Measurements from ENCODE around the gene PWP2.
"Not testable (repeated sequence)": the region's sequence is repeated elsewhere in the genome, so short reads cannot be mapped to it uniquely, and the experiment has no call there.

Gene PWP2

DNA sequence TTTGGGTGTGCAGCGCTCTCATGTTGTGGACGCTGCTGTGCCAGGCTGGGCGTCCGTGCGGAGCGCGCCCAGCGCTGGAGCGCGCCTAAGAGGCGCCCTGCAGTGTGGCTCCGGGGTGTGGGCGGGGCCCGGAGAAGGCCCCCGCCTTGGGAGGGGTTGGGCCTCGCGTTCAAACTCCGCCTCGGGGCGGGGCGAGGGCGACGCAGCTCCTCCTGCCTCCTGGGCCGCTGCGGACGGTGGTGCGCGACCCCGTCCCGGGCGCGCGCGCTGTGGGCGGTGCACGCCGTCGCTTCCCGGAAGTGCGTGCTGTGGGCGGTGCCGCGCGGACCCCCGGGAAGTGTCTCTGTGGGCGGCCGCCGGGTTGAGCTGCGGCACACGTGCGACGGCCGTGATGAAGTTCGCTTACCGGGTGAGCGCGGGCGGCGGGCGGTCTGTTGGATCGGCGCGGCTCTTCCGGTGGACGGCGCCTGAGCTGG, at the start of gene PWP2:
TSS of gene PWP2 (plus strand) at position 374 of the 476 bp plus-strand sequence. CDS start at position 392, 18 bp downstream.
- not testable (repeated sequence) for DNase-seq

GRCh38 chr21:44057960-44058651, 49.1 kb upstream of the PWP2 start:
- DNase-seq: no peak

- no peak for DNase-seq
These were observed 48.6 kb upstream of the PWP2 start for GRCh38 chr21:44058652-44058964.

GRCh38 chr21:44058981-44059380, 48.2 kb upstream of the PWP2 start:
- DNase-seq: no peak

DNA sequence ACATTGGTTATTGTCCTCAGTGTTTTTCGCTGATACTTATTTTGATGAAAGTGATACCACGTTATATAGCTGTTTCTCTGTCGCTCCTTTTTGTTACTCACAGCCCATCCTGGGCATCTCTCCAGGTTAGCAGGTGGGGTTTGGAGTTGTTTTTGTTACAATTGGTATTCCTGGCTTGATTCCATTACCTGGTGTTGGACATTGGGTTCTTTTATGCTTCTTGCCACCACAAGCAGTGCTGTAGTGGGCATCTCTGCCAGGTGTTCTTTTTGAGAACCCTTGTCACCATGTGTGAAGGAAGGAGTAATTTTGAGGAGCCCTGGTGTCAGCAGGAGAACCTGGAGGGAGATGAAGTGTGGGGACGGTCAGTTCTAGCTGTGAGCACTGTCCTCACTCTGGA, 47.5 kb upstream of the PWP2 start:
- no peak for DNase-seq

GRCh38 chr21:44062380-44062779, 44.8 kb upstream of the PWP2 start:
- DNase-seq: no peak

GRCh38 chr21:44063151-44063912, 43.9 kb upstream of the PWP2 start:
- DNase-seq: no peak

GRCh38 chr21:44064852-44065403, 42.3 kb upstream of the PWP2 start:
- no peak for DNase-seq

- DNase-seq: no peak
These were observed 41.8 kb upstream of the PWP2 start for GRCh38 chr21:44065428-44065827.

DNA sequence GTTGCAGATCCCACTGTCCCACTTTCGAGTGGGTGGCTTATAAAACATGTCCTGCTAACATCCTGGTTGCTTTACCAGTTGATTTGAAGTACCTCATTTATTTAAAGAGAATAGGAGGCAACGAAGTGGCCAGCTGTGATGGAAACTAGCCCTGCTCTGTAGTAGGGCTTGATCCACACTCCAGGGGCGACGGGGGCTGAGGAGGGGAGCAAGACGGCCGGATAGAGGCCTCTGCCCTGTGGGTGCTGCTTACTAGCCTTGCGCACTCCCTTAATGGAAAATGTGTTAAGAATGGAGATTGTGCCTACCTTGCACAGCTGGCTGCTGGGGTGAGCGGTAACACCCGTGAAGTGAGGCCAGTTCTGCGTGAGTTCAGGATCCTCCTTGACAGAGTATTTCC, 41.1 kb upstream of the PWP2 start:
- DNase-seq: no peak

GRCh38 chr21:44067011-44067839, 40.0 kb upstream of the PWP2 start:
- DNase-seq: no peak

GRCh38 chr21:44070391-44070790, 36.8 kb upstream of the PWP2 start:
- no peak for DNase-seq

GRCh38 chr21:44071359-44072104, 35.7 kb upstream of the PWP2 start:
- DNase-seq: no peak

DNA sequence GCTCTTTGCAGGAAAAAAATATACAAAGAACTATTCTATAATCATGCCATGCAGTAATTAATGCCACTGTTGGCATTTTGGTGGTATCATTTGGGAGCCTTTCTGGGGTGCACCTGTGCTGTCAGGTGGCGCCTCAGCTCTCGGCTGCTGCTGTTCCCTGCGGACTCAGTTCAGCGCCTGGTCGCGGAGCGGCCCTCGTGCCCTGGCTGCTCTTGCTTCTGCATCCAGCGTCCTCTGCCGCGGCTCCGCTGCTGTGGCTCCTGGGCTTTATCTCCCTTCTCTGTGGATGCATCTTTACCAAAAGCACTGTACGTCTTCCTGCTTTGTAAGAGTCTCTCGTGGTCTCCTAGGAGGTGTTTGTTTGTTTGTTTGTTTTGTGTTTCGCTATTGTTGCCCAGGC, 35.1 kb upstream of the PWP2 start:
- no peak for DNase-seq

DNA sequence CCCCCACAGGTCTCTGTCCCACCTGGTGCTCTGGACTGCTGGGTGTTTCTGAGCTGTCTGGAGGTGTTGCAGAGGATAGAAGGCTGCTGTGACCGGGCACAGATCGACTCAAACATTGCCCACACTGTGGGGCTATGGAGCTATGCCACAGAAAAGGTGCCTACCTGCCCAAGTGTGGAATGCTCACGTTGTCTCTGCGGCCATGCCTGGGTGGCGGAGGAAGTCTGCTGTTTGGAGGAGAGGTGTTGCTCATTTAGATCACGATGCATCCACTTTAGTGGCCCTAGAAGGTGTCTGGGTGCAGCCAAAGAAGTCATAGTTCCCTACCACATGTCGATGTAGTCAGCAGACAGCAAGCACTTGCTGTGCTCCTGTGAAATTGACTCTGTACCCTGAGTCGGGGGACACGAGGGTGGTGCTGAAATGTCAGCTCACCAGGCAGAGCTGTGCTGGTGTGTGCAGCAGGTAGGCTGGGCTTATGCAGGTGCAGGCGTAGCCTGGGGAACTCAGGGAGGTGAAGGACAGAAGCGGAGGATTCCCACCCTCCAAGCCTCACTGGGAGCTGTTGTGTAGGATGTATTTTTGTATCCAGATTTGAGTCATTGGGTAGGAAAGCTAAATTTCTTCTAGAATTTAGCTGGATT, 32.8 kb upstream of the PWP2 start:
- no peak for DNase-seq

DNA sequence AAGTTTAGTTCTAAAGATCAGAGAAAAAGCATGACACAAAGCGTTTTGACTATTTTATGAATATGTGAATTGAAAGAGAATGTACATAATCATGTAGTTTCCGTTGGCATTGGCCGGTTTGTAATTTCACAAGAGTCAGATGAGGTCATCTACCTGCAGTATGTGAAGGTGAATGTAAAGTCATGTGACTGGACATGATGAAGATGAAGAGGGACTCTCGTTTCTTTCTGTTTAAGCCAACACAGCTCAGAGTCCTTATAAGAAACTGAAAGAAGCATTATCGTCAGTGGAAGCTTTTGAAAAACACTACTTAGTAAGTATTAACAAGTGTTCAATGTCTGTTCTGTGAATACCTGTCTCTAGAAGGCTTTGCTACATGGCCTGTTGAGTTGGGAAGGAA, 30.9 kb upstream of the PWP2 start:
- no peak for DNase-seq

DNA sequence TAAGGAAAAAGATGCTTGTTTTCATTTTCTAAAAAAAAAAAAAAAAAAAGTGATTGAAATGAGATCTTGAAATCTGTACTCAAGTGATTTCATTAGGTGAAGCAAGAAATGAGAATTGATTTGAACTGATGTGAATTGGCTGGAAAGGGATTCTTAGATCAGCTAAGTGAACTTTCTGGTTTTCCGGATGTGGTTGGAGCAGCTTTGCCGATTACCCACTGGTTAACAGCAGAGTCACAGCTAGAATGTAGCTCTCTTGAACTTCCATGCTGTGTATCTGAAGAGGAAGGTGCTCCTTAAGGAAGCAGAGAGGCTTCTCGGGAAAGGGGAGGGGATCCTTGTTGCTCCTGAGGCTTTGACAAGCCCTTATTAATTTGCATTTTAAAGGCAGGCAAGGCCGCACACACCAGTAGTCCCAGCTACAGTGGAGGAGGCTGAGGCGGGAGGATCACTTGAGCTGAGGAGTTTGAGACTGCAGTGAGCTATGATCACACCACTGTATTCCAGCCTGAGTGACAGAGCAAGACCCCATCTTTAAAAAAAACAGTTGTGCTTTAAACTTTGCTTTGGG, 28.7 kb upstream of the PWP2 start:
- DNase-seq: no peak

GRCh38 chr21:44079446-44079845, 27.8 kb upstream of the PWP2 start:
- no peak for DNase-seq

DNA sequence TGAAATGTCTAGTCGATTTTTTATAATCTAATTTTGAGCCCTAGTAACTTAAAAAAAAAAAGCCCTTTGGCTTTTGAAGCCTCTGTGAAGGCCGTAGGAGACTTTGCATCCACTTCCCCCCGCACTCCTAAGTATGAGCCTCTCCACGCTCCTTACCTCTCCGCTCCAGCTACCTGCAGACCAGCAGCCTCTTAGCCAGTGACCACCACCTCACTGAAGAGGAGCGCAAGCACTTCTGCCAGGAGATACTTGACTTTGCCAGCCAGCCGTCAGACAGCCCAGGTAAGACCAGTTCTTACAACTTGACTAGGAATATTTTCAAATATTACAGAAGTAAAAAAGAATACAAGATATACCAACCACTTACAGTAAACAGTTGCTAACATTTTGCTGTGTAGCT, 27.4 kb upstream of the PWP2 start:
- no peak for DNase-seq

DNA sequence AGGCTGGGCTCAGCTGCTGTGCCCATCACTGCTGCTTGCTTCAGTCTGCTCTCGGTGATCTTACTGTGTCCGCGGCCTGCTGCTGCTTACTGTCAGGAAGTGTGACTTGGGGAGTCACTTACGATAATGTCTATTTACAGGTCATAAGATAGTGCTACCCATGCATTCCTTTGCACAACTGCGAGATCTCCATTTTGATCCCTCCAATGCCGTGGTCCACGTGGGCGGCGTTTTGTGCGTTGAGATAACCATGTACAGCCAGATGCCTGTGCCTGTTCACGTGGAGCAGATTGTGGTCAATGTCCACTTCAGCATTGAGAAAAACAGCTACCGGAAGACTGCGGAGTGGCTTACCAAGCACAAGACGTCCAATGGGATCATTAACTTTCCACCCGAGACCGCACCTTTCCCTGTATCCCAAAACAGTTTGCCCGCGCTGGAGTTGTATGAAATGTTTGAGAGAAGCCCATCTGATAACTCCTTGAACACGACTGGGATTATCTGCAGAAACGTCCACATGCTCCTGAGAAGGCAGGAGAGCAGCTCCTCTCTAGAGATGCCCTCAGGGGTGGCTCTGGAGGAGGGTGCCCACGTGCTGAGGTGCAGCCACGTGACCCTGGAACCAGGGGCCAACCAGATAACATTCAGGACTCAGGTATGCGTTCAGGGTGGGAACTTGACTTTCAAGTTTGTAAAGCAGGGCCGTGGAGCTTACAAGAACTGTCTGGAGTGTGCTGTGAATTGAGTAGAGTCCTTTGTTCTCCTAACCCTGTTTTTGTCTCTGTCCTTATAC, 24.4 kb upstream of the PWP2 start:
- no peak for DNase-seq
